Measurements from ENCODE around the gene ATRN. TPM values are rescaled to one million over a fixed set of nuclear protein-coding genes. Genes with fewer than 3 reads are reported as not detected.

ATRN gene
- total RNA-seq (2022; extraction: Qiagen RNA extraction) = 20.0 to 25.5 TPM (median 24.2 TPM) in 5 replicates

GRCh38 chr20:3470627-3471396, at the start of gene ATRN:
TSS of gene ATRN (plus strand) at chr20:3471018. CDS start at chr20:3471108, 90 bp downstream.

GRCh38 chr20:3663031-3663701, 192.3 kb downstream of the ATRN start, which contains the start of gene GFRA4:
TSS of gene GFRA4 (minus strand) at chr20:3663399. CDS start at chr20:3663399, 0 bp downstream.

GRCh38 chr20:3681931-3682781, 211.3 kb downstream of the ATRN start, which contains the start of gene ADAM33:
TSS of gene ADAM33 (minus strand) at chr20:3682010. CDS start at chr20:3682004, 6 bp downstream.

Other genes with a start within 250 kb of the ATRN start
- gene SLC4A11, start 231.8 kb upstream of the ATRN start, total RNA-seq (2022; extraction: Qiagen RNA extraction) = 10.2 to 13.8 TPM (median 13.0 TPM) in 5 replicates
- gene DNAAF9, start 63.3 kb upstream of the ATRN start, total RNA-seq (2022; extraction: Qiagen RNA extraction) = 5.7 to 7.1 TPM (median 6.6 TPM) in 5 replicates
- not detected in 5 replicates for gene GFRA4, start 192.4 kb downstream of the ATRN start, total RNA-seq (2022; extraction: Qiagen RNA extraction)
- gene ADAM33, start 211.0 kb downstream of the ATRN start, total RNA-seq (2022; extraction: Qiagen RNA extraction) = 0.04 to 0.09 TPM (median 0.06 TPM) in 5 replicates
- 0.02 TPM in 2 of 5 replicates, not detected in the others for gene SIGLEC1, start 241.6 kb downstream of the ATRN start, total RNA-seq (2022; extraction: Qiagen RNA extraction)